Measurements from ENCODE around the gene SSUH2. TPM values are rescaled to one million over a fixed set of nuclear protein-coding genes. Genes with fewer than 3 reads are reported as not detected.

Gene SSUH2
- total and polyA plus RNA-seq, 7 donors = 0.11 to 1.1 (median 0.36) TPM

DNA sequence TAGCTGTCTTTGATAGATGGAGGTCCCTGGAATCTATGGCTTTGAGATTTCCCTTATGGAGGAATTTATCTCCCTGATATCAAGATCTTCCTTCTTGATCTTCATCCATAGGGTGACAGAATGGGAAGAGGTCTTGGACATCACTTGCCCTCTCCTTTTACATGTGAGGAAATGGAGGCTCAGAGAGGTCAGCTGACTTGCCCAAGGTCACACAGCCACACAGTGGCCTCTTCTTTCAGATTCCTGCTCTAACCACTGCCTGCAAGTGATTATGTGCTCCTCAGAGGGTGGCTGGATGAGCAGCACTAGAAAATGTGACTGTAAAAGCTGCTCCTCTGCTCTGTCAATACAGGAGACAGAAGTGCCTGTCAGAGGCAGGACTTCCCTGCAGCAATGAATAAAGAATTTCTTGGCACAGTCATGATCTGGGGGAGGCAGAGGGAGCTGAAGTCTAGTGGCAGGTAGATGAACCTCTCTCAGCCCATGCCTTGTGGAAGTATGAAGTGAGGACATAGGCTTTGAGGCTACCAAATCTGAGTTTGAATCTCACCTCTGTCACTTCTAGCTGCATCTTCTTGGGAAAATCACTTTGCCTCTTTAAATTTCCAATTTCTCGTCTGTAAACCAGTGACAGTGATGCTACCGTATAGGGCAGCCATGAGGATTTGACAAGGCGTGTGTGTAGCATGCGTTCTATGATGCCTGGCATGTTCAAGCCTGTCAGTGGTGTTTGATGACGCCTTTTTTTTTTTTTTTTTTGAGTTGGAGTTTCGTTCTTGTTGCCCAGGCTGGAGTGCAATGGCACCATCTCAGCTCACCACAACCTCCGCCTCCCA, 12.0 kb downstream of the SSUH2 start:
- no peak for DNase-seq
- Histone ChIP-seq H3K36me3 (ENCODE audit: insufficient read depth in 1 of 2, low read depth in 1 of 2) (no peaks in the 10 kb centered on the region), H3K9me3 (no peaks in the 10 kb centered on the region), H3K27ac (no peak overlapping the region), H3K27me3 (ENCODE audit: insufficient read depth in 3 of 3, low read length in 2 of 3) (no peaks in the 10 kb centered on the region), H3K4me1 (peaks cover 6% of the 10 kb centered on the region), H3K4me3 (no peak overlapping the region)
- ATAC-seq = no peak
- intact Hi-C loops (cut with DNase I) = no loop called here
- whole genome bisulfite sequencing, 3 donors = 94 to 95% (median 94%) methylated on average over 7 of the region's 7 CpGs
- TF ChIP-seq CTCF (IDR thresholded peaks at IDR 0.05) = no peak

GRCh38 chr3:8631661-8632060, 12.9 kb downstream of the SSUH2 start:
- Histone ChIP-seq H3K4me1 (peaks cover 6% of the 10 kb centered on the region), H3K4me3 (no peak overlapping the region), H3K9me3 (no peaks in the 10 kb centered on the region), H3K27me3 (ENCODE audit: insufficient read depth in 3 of 3, low read length in 2 of 3) (no peaks in the 10 kb centered on the region), H3K27ac (no peak overlapping the region), H3K36me3 (ENCODE audit: insufficient read depth in 1 of 2, low read depth in 1 of 2) (no peaks in the 10 kb centered on the region)
- intact Hi-C loops (cut with DNase I) = no loop called here
- WGBS, 3 donors = 70 to 72% (median 71%) methylated on average over 4 of the region's 4 CpGs
- ATAC-seq (no peak), DNase-seq (no peak)
- TF ChIP-seq CTCF (IDR thresholded peaks at IDR 0.05) = no peak

DNA sequence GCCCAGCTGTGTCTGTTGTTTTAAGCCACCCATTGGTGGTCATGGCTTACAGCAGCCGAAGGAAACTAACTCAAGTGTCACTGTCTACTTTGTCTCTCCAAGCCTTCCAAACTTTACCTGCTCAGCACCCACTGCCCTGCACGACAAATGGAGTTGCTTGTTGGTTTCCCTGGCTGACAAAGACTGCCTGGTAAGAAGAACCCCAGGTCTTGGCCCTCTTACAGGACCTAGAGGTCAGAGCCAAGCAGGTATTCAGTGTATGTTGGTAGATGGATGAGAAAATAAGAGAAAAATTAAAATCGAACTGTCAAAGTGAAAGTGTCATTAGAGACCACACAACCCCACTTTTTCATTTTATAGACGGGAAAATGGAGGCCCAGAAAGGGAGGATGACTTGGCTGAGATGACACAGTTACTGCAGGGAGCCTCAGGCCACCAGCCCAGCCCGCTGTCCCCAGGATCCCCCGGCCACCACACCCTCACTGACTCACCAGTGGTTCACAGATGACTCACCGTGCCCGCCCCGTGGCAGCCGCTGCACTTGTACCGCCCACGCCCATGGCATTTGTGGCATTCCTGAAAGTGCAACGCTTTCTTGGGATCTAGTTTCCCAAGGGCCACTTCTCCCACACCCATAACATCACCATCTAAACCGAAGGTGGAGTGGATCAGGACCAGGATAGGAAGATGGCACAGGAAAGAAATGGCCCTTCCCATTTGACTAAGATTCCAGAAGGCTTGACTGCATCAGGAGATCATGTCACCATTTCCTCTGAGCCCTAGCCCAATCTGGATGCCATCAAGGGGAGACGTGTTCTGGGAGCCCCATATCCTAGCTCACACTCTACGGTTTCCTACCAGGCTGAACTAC, 15.2 kb downstream of the SSUH2 start:
- Histone ChIP-seq H3K4me3 (no peak overlapping the region), H3K27ac (peak overlapping the region; percentile 39), H3K36me3 (ENCODE audit: insufficient read depth in 1 of 2, low read depth in 1 of 2) (no peaks in the 10 kb centered on the region), H3K4me1 (peaks cover 6% of the 10 kb centered on the region), H3K27me3 (ENCODE audit: insufficient read depth in 3 of 3, low read length in 2 of 3) (no peaks in the 10 kb centered on the region), H3K9me3 (no peaks in the 10 kb centered on the region)
- intact Hi-C loops (cut with DNase I) = no loop called here
- ATAC-seq (peak; percentile 97 to 99 (median 98)), DNase-seq (peak; percentile 86 to 91)
- no peak for TF ChIP-seq CTCF (IDR thresholded peaks at IDR 0.05)
- whole genome bisulfite sequencing, 3 donors = 39 to 59% (median 50%) methylated on average over 16 of the region's 16 CpGs

- Histone ChIP-seq H3K36me3 (ENCODE audit: insufficient read depth in 1 of 2, low read depth in 1 of 2) (no peaks in the 10 kb centered on the region), H3K27ac (no peak overlapping the region), H3K27me3 (ENCODE audit: insufficient read depth in 3 of 3, low read length in 2 of 3) (no peaks in the 10 kb centered on the region), H3K4me3 (no peak overlapping the region), H3K4me1 (peaks cover 6% of the 10 kb centered on the region), H3K9me3 (no peaks in the 10 kb centered on the region)
- 96 to 100% (median 99%) methylated on average over 5 of the region's 5 CpGs for WGBS, 3 donors
- ATAC-seq (no peak), DNase-seq (no peak)
- intact Hi-C loops (cut with DNase I) = no loop called here
- no peak for TF ChIP-seq CTCF (IDR thresholded peaks at IDR 0.05)
Measured at GRCh38 chr3:8627949-8628348, 16.6 kb downstream of the SSUH2 start.
